NCI-H1694 treated with DMSO at 0.1 percent for 48 hours (cell line): ENCODE data around the gene ADARB2.

Experiments used
- DNase-seq: peaks from one replicate; lab custom pipeline; 2025; lab: John Stamatoyannopoulos, UW

ADARB2 gene

DNA sequence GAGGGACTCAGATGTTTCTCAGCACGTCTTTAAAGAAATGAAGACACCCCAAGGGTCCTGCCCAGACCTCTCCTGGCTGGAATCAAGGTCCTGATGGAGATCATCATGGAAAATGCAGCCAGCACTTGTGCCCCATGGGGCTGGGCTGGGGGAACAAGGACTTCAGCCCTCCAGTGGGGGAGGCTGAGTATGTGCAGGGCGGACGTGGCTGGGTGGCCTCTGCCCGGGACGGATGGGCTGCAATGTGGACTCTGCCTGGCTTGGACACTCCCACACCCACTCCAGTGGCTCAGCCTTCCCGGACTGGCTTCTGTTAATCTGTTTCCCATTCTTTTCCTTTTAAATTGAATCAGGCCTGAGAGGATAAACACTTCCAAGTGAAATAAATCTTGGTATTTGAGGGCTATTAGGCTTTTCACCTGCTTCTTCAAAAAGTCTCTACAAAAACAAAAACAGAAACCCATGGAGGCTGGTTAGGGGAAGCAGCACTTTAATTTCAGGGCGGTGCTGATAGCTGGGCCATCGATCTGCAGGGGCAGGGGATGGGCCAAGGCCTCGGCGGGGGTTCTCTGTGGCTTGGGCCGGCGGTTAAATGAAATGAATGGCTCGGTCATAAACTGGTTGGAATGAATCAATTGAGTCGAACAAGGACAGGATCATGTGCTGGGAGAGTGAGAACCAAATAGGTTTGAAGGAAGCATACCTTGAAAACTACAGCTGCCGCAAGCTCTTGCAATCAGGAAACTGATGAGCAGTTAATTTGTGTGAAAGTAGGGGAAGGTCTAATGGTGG is 51.4 kb downstream of the ADARB2 start:
- no peak for DNase-seq

DNA sequence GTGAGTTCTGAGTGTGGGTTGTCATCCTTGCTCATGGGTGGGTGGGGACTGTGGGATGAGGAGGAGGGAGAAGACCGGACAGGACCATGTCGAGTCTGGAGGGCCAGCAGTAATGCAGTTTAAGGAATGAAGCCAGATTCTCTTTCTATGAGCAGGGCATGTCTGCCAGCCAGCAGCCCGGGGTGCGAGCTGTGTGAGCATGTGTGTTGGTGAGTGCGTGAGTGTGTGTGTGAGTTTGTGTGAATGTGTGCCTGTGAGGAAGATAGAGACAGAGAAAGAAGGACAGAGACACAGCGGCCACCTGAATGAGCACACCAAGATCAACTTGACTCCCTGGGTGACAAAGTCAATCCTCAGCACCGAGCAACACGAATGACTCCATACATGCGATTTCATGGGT is 52.3 kb downstream of the ADARB2 start:
- no peak for DNase-seq

DNA sequence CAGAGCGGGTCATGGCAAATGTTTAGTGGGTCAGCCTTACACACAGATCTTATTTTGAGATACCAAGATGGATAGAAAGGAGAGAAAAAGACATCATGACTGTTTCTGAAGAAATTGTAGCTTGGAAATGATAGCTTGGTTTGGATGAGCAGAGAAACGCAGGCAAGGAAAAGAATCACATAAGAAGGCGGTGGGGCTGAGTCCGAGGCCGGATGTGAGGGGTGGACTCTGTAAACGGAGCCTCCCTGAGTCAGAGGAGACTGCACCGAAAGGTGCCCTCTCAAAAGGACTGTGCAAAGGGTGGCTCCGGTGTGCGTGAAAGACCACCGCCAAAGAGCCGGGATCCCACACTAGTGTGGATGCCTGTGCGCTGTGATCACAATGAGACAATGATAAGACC is 53.7 kb downstream of the ADARB2 start:
- DNase-seq, result no peak

GRCh38 chr10:1679821-1680650 is 57.3 kb downstream of the ADARB2 start:
- no peak for DNase-seq

DNA sequence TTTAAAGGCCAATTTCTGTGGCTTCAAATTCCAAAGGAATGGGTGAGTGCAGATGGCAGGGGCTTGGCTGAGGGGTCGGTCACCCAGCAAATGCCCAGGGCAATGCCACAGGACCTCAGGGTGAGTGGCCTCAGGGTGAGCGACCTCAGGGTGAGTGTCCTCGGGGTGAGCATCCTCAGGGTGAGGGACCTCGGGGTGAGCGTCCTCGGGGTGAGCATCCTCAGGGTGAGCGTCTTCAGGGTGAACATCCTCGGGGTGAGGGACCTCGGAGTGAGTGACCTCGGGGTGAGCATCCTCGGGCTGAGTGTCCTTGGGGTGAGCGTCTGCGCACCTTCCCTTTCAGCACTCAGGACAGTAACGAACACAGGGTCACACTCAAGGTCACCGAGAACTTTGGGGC is 59.2 kb downstream of the ADARB2 start:
- DNase-seq, result no peak

DNA sequence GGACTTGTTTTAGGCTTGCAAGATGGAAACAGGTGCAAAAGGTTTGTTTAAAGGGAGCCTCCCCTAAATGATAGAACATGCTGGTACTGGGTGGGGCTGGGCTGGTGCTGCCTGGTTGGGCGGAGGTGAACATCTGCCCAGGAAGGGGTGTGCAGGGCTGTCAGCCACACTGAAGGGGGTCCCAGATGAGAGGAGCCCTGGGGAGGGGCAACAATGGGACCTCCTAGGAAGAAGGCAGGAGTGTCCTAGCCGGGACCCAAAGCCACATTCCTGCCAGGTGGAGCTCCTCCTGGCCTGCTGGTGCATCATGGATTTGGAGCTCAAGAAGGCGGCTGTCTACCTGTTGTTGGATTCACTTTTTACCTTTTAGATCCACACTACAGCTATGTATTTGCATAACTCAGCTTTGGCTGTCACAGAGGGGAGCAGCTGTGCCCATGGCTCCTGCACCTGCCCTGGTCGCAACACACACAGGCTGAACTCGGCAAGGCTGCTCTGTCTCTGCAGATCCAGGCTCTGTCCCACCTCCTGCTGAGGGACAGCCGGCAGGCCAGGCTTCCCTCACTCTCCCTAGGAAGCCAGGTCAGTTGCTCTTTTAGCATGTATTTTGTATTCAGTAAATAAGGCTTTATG is 59.9 kb downstream of the ADARB2 start:
- DNase-seq, result no peak

DNA sequence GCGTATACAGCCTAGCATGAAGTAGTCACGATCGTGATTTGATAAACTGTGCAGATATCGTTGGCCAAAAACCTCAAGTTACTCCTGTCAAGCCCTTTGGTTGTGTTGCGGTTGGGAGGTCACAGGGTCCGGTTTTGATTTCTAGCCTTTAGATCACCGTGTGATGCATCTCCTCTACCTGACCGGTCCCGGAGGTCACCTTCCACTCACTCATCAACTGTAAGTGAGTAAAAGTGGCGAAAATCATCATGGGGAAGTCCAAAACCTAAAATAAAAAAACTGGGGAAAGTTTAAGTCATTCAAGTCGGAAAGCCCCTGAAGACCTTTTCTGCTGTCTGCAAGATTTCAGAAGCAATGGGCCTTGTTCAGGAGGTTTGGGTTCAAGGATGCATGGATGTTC is 62.8 kb downstream of the ADARB2 start:
- DNase-seq, result no peak

GRCh38 chr10:1673568-1674345 is 63.6 kb downstream of the ADARB2 start:
- no peak for DNase-seq

GRCh38 chr10:1672001-1672781 is 65.1 kb downstream of the ADARB2 start:
- DNase-seq, result no peak

- no peak for DNase-seq
These were observed 65.8 kb downstream of the ADARB2 start for GRCh38 chr10:1671366-1672000.

DNA sequence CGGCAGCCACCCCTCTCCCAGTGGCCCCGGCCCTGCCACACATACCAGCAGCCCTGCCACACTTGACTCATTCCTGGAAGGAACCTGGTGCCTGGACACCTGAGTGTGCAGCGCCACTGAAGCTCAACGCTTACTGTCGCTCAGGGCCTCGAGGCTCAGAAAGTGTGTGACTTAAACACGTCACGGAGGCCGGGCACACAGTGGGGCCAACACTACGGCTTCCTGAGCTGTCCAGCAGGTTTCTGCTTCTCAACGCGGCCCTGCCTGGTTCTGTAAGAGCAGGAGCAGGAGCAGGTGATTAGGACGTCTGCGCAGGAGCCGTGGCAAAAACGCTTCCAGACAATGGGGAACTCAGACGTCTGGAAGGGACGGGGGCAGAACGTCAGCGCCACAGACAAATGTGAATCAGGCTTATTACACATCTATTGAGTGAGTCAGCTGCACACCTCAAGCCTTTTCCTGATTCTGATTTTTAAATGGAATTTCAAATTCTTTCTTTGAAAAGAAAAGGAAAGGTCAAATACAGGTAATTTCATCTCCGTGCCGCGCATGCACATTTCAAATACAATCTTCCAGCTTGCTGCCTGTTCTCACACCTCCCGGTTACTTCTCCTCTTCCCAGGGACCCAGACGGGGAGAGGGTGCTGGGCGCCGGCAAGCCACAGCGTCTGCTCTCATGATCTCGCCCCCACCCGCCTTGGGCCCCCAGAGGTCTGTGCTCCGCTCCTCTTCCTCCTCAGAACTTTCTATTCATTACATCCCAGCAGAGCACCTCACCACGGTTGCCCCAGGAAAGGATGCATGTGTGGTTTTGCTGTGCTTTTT is 66.6 kb downstream of the ADARB2 start:
- no peak for DNase-seq

DNA sequence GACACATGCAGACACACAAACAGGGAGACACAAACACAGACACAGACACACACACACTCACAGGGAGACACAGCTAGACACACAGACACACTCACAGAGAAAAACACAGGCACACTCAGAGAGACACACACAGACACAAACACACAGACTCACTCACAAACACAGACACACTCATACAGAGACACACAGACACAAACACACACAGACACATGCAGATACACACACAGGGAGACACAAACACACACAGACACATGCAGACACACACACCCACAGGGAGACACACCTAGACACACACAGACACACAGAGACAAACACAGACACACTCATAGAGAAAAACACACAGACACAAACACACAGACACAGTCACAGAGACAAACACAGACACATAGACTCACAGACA is 67.9 kb downstream of the ADARB2 start:
- DNase-seq, result no peak

DNA sequence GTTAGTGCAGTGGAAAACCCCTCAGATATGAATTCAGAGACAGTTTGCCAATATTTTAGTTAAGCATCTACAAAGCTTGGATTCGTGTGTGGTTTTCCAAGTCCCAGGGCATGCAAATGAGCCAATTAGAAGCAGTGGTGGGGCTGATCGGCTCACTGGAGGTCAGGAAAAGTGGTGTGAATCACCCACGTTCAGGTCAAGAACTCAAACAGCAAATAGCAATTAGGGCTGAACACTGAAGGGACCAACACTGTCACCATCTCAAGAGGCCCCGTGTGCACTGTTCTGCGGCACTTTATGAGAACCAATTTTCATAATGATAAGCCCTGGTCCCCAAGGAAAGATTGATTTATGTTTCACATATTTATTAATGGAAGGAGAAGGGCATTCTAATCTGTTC is 68.9 kb downstream of the ADARB2 start:
- DNase-seq, result no peak

- DNase-seq, result no peak
These were observed 69.9 kb downstream of the ADARB2 start for GRCh38 chr10:1667392-1667791.

DNA sequence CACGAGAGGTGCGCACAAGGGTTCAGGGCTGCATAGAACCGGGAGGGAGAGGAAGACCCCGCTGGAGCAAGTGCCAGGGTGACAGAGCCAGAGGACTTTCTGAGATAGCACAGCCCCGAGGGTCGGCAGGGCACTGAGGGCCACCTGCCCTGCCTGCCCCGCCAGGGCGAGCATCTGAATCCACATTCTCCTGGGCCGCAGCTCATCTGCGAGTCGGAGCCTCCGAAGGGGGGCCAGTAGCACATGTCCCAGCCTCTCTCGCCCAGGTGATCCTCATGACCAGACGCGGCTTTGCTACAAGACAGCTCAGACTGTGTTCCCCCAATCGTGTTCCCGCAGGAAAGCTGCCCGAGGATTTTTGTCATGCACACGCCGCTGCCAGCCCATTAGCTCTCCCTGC is 71.2 kb downstream of the ADARB2 start:
- no peak for DNase-seq

- no peak for DNase-seq
These were observed 71.6 kb downstream of the ADARB2 start for GRCh38 chr10:1665681-1666080.

DNA sequence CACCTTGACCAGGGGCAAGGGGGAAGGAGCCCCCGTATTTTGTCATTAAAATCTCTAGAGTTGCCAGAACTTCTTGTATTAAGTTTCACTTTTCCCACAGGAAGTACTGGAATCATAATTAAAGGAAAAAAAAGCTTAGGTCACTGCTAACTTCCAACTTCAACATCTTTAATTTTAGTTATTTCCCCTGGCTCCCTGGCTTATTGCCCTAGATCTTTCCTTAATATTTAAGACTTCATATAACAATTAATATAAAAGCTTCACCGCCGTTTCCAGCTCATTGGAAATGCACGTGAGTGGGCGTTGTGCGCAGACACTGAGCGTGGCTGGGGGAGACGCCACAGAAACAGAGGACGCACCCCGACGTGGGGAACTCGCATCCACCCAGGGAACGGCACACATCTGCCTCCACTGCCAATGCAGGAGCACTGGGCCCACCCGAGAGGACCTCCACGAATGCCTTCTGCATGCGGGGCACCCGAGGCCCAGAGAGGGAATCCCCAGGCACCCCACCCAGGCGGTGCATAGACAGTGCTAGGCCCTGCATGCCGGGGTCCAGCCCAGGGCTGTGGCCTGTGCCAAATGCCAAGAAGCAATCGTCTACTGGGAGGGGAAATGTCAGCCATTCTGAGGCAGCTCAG is 72.2 kb downstream of the ADARB2 start:
- DNase-seq, result no peak

- no peak for DNase-seq
These were observed 72.9 kb downstream of the ADARB2 start for GRCh38 chr10:1664333-1664964.

DNA sequence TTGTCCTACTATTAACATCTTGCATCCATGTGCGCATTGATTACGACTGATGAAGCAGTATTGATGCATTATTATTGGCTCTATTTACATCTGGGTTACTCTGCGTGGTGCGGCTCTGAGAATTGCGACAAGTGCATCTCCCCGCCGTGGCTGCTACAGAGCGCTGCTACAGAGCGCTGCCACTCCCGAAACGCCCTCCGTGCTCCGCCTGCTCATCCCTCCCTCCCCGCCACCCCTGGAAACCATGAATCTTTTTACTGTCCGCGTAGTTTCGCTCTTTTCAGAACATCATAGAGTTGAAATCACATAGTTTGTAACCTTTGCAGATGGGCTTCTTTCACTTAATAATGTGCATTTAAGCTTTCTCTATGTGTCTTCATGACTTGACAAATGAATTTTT is 74.1 kb downstream of the ADARB2 start:
- no peak for DNase-seq
